ENCODE results near the gene FCRL4. TPM values are rescaled to one million over a fixed set of nuclear protein-coding genes. Genes with fewer than 3 reads are reported as not detected.
"Not testable (repeated sequence)": the region's sequence is repeated elsewhere in the genome, so short reads cannot be mapped to it uniquely, and the experiment has no call there.

Gene FCRL4
- total RNA-seq, 2 donors from 2014 or later: not detected

DNA sequence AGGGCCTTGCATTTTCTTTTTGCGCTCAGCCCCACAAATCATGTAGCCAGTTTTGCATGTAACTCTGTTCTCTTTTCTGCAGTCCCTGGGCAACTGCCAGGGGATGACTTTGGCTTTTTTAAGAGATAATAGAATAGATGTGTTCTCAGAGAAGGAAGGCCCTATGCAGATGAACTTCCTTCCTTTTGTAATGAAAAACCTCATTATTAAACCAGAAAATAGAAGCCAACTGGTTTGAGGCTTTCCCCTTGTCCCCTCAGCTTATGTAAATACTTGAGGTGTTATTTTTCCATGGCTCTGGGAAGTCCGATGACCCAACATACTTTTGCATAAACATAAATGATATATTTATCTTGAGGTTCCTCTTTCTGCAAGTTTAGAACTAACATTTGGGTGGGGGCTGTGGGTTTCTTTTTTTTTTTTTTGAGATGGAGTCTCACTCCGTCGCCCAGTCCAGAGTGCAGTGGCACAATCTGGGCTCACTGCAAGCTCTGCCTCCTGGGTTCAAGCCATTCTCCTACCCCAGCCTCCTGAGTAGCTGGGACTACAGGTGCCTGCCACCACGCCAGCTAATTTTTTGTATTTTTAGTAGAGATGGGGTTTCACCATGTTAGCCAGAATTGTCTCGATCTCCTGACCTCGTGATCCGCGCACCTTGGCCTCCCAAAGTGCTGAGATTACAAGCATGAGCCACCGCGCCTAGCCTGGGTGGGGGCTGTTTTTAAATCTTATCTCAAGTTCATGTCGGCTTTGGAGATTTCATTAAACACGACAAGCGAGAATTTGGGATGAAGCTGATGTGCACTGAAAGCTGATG, 31.2 kb downstream of the FCRL4 start:
- Histone ChIP-seq H3K4me3 (no peak overlapping the region), H3K9me3 (no peaks in the 10 kb centered on the region), H3K4me1 (no peaks in the 10 kb centered on the region), H3K36me3 (replicated peaks in 1 of 2; ENCODE audit: insufficient read depth in 1 of 2, low read depth in 2 of 2) (no peaks in the 10 kb centered on the region), H3K27me3 (no peaks in the 10 kb centered on the region), H3K27ac (no peak overlapping the region)
- 70 to 78% methylated on average over 14 of the region's 14 CpGs for WGBS, 2 donors
- TF ChIP-seq POLR2A (IDR thresholded peaks at IDR 0.05) (no peak), CTCF (IDR thresholded peaks at IDR 0.05) (no peak)
- DNase-seq (no peak), ATAC-seq (no peak)
- intact Hi-C loops (cut with DNase I): no loop called here

DNA sequence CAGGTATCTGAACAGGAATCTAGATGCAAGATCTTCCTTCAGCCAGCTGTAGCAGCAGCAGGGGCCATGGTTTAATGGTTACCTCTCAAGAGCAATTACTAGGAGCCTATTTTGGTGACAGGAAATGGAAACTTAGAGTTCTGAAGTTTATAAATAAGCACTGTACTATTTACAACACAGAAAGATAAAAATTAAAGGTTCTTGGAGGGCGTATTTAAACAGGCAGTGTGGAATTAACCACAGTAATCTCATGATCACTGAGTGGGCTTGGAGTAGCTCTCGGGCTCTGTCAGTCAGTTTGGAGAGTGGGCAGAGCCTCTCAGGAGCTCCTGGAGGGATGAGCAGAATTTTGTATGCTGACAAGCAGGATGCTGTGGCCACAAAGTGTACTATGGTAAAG, 35.4 kb downstream of the FCRL4 start:
- Histone ChIP-seq H3K36me3 (replicated peaks in 1 of 2; ENCODE audit: insufficient read depth in 1 of 2, low read depth in 2 of 2) (no peaks in the 10 kb centered on the region), H3K9me3 (no peaks in the 10 kb centered on the region), H3K4me3 (no peak overlapping the region), H3K27ac (no peak overlapping the region), H3K27me3 (no peaks in the 10 kb centered on the region), H3K4me1 (no peaks in the 10 kb centered on the region)
- 28 to 38% methylated on average over 2 of the region's 2 CpGs for WGBS, 2 donors
- no peak for ATAC-seq
- TF ChIP-seq POLR2A (IDR thresholded peaks at IDR 0.05) (no peak), CTCF (IDR thresholded peaks at IDR 0.05) (no peak)
- DNase-seq: no peak
- intact Hi-C loops (cut with DNase I): no loop called here

DNA sequence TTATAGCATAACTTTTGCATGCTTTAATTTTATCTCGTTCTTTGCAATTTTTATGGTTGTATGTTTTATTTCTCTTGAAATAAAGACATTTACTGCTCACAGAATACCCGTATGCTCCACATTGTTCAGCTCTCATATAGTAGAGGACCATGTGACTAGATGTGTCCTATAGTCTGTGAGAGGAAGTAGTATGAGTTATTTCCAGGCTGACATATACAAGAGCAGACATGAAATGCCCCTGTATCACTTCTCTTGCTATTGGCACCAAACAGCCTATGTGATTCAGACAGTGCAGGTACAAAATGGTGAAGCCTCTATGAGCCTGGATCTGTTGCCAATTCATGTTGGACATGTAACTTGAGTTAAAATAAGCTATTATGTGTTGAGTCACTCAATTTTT, 39.8 kb downstream of the FCRL4 start:
- no peaks in the 10 kb centered on the region for H3K36me3 ChIP-seq (replicated peaks in 1 of 2; ENCODE audit: insufficient read depth in 1 of 2, low read depth in 2 of 2)
- intact Hi-C loops (cut with DNase I): no loop called here
- no peaks in the 10 kb centered on the region for H3K4me1 ChIP-seq
- H3K9me3 ChIP-seq: no peaks in the 10 kb centered on the region
- no peak overlapping the region for H3K4me3 ChIP-seq
- no peak overlapping the region for H3K27ac ChIP-seq
- 33 to 44% methylated on average over 2 of the region's 2 CpGs for WGBS, 2 donors
- DNase-seq (no peak), ATAC-seq (no peak)
- H3K27me3 ChIP-seq: no peaks in the 10 kb centered on the region
- no peak for TF ChIP-seq POLR2A (IDR thresholded peaks at IDR 0.05)
- no peak for TF ChIP-seq CTCF (IDR thresholded peaks at IDR 0.05)

- Histone ChIP-seq H3K4me3 (no peak within 1 kb of the TSS), H3K36me3 (replicated peaks in 1 of 2; ENCODE audit: insufficient read depth in 1 of 2, low read depth in 2 of 2) (no peaks in the 10 kb centered on the region), H3K27ac (no peak within 1 kb of the TSS), H3K27me3 (no peaks in the 10 kb centered on the region), H3K4me1 (no peaks in the 10 kb centered on the region), H3K9me3 (no peaks in the 10 kb centered on the region)
- WGBS, 2 donors: 64 to 67% methylated on average over 10 of the region's 10 CpGs
- DNase-seq (no peak), ATAC-seq (no peak)
- intact Hi-C loops (cut with DNase I): no loop called here
- TF ChIP-seq POLR2A (IDR thresholded peaks at IDR 0.05) (no peak), CTCF (IDR thresholded peaks at IDR 0.05) (no peak)
Measured at GRCh38 chr1:157551694-157552693, 45.9 kb downstream of the FCRL4 start, which contains the start of gene FCRL5. FCRL5 (minus strand) TSS chr1:157552515; CDS start chr1:157552362, 153 bp downstream.

GRCh38 chr1:157548081-157548480, 49.8 kb downstream of the FCRL4 start:
- intact Hi-C loops (cut with DNase I); ATAC-seq; H3K27me3 ChIP-seq; H3K36me3 ChIP-seq (replicated peaks in 1 of 2; ENCODE audit: insufficient read depth in 1 of 2, low read depth in 2 of 2); DNase-seq; H3K4me1 ChIP-seq; H3K4me3 ChIP-seq; H3K27ac ChIP-seq; H3K9me3 ChIP-seq: not testable (repeated sequence)
- WGBS, 2 donors: 43 to 71% methylated on average over 1 of the region's 1 CpG
